Measurements from ENCODE around the gene MEX3D.

The MEX3D gene

GRCh38 chr19:1505991-1506881 lies 61.9 kb downstream of the MEX3D start:
- in situ Hi-C loops (cut with HindIII; ENCODE audit: low sequenced_read_pairs): no loop called here

DNA sequence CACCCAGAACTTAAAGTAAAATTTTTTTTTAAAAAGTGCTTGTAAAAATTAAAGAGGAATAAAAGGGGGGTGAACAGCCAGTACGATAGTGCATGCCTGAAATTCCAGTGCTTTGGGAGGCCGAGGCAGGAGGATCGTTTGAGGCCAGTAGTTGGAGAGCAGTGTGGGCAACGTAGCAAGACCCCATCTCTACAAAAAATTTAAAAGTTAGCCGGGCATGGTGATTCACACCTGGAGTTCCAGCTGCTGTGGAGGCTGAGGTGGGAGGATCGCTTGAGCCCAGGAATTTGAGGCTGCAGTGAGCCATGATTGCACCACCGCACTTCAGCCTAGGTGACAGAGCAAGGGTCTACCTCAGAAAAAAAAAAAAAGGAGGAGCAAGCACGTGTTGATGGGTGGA lies 63.1 kb downstream of the MEX3D start:
- in situ Hi-C loops (cut with HindIII; ENCODE audit: low sequenced_read_pairs): no loop called here

All from endothelial cell of hepatic sinusoid (primary cell).